ENCODE measurements around the gene SNF8. TPM values are rescaled to one million over a fixed set of nuclear protein-coding genes. Genes with fewer than 3 reads are reported as not detected.
"Not testable (repeated sequence)": the region's sequence is repeated elsewhere in the genome, so short reads cannot be mapped to it uniquely, and the experiment has no call there.

Gene SNF8
- total RNA-seq: 95.3 and 138 TPM in 2 replicates

DNA sequence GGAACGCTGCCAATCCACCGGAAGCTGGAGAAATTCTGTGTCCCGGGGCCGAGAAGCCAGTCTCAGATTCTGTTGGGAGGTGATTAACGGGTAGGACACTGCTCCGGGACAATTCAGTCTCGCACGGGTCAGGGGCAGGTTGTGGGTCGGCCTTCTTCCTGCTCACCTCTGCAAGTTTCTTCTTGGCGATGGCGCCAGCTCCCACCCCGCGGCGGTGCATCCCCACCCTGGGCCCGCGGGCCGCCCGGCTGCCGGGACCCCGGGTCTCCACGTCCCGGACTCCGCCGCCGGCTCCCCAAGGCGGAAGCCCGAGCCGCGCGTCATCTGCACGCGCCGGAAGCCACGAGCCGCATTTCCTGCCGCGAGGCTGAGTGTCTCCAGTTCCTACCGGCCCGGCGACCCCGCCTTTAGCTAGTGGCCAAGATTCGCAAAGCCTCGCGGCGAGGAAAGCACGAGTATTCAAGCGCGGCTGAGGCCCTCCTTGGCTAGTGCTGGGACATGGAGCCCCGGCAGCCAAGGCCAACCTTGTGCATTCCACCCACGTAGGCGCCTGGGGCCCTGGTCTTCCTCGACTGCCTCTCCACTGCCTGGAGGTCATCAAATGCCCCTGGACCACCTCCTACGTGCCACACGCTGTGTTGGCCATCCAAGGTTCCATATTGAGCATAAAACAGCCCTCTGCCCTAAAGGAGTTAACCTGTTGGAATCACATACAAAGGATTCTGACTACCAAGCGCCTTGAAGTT lies at the start of gene SNF8:
TSS of gene SNF8 (minus strand) at position 328 of the 746 bp plus-strand sequence. CDS start at position 220, 108 bp downstream.
- peak; percentile 42 for DNase-seq (ENCODE audit: extremely low read depth, low read depth, low spot score)

DNA sequence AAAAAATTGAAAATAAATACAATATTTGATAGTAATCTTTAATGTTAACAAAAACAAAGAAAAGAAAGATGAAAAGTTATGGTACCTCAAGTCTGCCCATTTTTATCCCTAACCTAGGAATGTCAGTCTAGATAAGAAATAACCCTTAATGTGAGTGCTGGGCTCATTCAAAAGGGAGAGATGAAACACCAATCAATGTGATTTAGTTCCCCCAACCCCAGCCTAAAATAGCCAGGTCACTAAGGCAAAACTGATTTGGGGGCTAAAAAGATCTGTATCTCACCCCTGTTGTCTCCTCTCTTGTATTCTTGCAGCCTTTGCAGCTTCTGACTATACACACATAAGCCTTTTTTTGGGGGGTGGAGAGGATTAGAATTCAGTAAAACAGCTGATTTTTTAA lies 49.3 kb upstream of the SNF8 start:
- no peak for DNase-seq (ENCODE audit: extremely low read depth, low read depth, low spot score)

GRCh38 chr17:48993305-48993704 lies 48.7 kb upstream of the SNF8 start:
- DNase-seq (ENCODE audit: extremely low read depth, low read depth, low spot score): no peak

- no peak for DNase-seq (ENCODE audit: extremely low read depth, low read depth, low spot score)
Measured at GRCh38 chr17:48992444-48992843, 47.8 kb upstream of the SNF8 start.

DNA sequence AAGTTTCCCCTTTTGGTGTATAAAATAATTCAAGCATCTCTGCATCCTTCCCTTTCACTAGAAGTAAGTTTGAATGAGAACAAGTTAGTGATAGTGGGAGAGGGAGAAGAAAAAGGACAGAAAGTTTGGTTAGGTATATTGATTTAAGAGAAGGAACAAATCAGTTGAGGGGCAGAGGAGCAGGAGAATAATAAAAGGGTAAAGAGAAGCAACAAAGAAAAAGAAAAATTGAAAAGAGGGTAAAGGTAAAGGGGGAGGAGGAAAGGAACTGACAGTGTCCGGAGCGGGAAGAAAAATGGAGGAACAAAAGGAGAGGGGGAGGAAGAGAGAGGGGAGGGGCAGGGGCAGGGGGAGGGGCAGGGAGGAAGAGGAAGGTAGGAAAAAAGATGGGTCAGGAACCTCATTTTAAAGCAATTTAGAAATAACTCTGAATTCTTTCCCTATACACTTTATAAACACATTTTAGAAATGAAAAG lies 46.3 kb upstream of the SNF8 start:
- no peak for DNase-seq (ENCODE audit: extremely low read depth, low read depth, low spot score)

DNA sequence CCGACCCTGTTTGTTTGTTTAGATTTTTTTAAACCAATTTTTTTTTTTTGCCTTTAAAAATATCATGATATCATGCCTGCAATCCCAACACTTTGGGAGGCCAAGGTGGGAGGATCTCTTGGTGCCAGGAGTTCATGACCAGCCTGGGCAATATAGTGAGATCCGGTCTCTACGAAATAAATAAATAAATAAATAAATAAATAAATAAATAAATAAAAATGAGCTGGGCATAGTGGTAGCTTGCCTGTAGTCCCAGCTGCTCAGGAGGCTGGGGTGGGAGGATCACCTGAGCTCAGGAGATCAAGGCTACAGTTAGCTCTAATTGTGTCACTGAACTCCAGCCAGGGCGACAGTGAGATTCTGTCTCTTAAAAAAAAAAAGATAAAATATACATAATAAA lies 44.5 kb upstream of the SNF8 start:
- no peak for DNase-seq (ENCODE audit: extremely low read depth, low read depth, low spot score)

DNA sequence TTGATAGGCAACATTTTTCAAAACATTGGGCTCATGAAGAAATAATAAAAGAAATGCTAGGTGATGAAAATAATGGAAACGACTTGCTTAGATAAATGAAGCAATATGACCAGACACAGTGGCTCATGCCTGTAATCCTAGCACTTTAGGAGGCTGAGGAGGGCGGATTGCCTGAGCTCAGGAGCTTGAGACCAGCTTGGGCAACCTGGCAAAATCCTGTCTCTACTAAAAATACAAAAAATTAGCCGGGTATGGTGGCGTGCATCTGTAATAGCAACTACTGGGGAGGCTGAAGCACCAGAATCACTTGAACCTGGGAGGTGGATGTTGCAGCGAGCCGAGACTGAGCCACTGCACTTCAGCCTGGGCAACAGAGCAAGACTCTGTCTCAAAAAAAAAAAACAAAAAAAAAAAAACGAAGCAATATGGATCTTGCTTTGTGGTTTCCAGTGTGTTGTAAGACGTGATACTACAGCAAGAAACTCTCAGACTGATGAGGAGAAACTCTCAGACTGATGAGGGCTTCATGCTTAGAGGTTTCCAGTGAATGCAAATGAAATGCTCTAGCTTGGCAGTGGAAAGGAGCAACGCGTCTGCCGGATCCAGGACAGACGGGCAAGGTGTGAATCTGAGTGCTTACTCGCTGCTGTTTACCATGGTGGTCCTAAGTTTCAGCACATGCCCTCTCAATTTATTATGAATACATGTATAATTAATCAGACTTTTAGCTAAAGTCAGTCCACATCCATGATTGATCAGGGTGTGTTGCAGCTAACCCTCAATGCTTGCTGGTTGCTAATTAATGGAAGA lies 41.0 kb upstream of the SNF8 start:
- DNase-seq (ENCODE audit: extremely low read depth, low read depth, low spot score): no peak

GRCh38 chr17:48981927-48982539 lies 37.4 kb upstream of the SNF8 start:
- no peak for DNase-seq (ENCODE audit: extremely low read depth, low read depth, low spot score)

- DNase-seq (ENCODE audit: extremely low read depth, low read depth, low spot score): no peak
Measured at GRCh38 chr17:48973806-48974205, 29.2 kb upstream of the SNF8 start.

- no peak for DNase-seq (ENCODE audit: extremely low read depth, low read depth, low spot score)
Measured at GRCh38 chr17:48972749-48973097, 28.1 kb upstream of the SNF8 start.

GRCh38 chr17:48970865-48971687 lies 26.4 kb upstream of the SNF8 start:
- no peak for DNase-seq (ENCODE audit: extremely low read depth, low read depth, low spot score)

- no peak for DNase-seq (ENCODE audit: extremely low read depth, low read depth, low spot score)
Measured at GRCh38 chr17:48970224-48970623, 25.6 kb upstream of the SNF8 start.

GRCh38 chr17:48961516-48962233 lies 17.0 kb upstream of the SNF8 start:
- no peak for DNase-seq (ENCODE audit: extremely low read depth, low read depth, low spot score)

DNA sequence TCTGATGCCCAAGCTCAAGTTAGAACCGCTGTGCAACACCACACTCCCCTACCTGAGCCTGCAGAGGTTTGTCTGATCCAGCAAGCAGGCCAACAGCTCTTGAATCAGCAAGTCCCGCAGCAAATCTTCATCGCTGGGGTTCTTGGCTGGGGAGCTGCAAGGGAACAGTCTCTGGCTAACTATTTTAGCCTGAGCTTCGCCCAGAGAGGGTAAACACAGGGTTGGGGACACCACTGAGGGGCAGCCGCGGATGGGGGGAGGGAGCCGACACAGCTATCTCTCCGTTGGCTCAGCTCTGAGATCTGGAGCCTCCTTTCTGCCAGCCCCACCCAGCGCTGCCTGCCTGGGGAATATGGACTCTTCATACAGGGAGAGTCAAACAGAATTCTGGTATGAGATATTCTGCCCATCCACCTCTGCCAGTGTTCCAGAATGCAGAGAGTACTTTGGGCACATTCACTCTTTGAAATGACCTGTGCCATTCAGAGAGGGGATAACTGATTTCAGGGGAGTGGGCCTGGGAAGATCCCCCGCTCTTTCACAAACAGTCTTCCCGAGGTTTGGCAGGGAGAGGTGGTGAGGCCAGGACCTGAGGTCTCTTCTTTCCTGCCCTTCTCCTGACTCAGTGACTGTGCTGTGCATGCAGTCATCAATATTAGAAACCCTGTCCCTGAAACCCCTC lies 16.3 kb upstream of the SNF8 start:
- DNase-seq (ENCODE audit: extremely low read depth, low read depth, low spot score): no peak

- no peak for DNase-seq (ENCODE audit: extremely low read depth, low read depth, low spot score)
Measured at GRCh38 chr17:48954300-48954755, 9.7 kb upstream of the SNF8 start.

DNA sequence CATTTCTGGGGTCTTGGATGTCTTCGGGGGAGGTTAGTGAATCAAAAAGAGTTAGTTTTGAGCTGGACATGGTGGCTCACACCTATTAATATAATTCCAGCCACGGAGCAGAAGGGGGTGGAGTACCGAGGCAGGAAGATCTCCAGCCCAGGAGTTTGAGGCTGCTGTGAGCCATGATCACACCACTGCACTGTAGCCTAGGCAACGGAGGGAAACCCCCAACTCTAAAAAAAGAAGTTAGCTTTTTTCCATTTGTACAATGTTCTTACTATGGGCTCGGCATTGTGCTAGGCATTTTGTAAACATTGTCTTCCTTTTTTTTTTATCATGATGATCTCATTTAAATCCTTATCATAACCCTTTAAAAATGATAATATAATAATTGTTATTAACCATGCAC lies 8.3 kb upstream of the SNF8 start:
- DNase-seq (ENCODE audit: extremely low read depth, low read depth, low spot score): no peak

GRCh38 chr17:48951572-48951971 lies 6.9 kb upstream of the SNF8 start:
- no peak for DNase-seq (ENCODE audit: extremely low read depth, low read depth, low spot score)

DNA sequence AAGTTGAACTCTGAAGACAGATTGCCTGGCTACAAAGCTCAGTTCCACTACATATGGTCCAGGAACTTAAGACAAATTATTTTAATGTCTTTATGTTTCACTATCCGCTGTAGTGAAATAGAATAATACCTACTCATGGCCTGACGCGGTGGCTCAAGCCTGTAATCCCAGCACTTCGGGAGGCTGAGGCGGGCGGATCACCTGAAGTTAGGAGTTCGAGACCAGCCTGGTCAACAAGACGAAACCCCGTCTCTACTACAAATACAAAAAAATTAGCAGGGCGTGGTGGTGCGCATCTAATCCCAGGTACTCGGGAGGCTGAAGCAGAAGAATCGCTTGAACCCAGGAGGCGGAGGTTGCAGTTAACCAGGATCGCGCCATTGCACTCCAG lies 614 bp upstream of the SNF8 start:
- DNase-seq (ENCODE audit: extremely low read depth, low read depth, low spot score): not testable (repeated sequence)

DNA sequence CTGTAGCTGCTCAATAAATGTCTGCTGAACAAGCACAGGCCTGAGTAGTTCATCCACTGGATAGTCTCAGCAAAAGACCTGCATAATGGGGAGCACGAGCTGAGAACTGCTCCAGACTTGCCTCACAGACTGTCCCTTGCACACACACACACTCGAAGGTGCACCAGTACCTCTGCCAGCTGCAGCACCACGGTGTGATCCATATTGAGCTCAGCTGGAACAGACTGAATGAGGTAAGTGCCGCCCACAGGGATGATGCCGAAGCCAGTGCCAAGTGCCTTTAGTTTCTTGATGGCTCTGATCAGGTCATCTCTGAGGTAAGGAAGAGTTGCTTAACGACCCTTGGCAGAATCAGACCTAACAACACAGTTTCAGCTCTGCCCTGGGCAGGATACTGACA lies 11.6 kb downstream of the SNF8 start:
- no peak for DNase-seq (ENCODE audit: extremely low read depth, low read depth, low spot score)

Data from glomerular endothelial cell (primary cell).